ENCODE measurements around the gene CDKAL1.
A peak's percentile ranks its signal among the peaks of the same experiment; 100 is the strongest.

The CDKAL1 gene

GRCh38 chr6:20700375-20700774 lies 166.1 kb downstream of the CDKAL1 start:
- H3K36me3 ChIP-seq (ENCODE audit: insufficient read depth): no peaks in the 10 kb centered on the region
- no peaks in the 10 kb centered on the region for H3K79me2 ChIP-seq (ENCODE audit: insufficient read depth, low read depth)
- H3K27ac ChIP-seq: peak overlapping the region; percentile 23; the same call in 1 of the 2 replicates
- no peak overlapping the region for H3K9ac ChIP-seq
- TF ChIP-seq CTCF (conservative IDR thresholded peaks at IDR 0.05; ENCODE audit: low read depth, low read length): no peak
- H3K4me2 ChIP-seq: peak overlapping the region; percentile 33
- H2AFZ ChIP-seq (ENCODE audit: low read depth): no peak overlapping the region
- H4K20me1 ChIP-seq (ENCODE audit: insufficient read depth): no peaks in the 10 kb centered on the region
- no peak overlapping the region for H3K4me3 ChIP-seq (IDR thresholded peaks at IDR 0.05; ENCODE audit: insufficient read depth, low read depth, low read length)
- H3K4me1 ChIP-seq (ENCODE audit: low read depth, poor library complexity, severe bottlenecking): peaks cover 58% of the 10 kb centered on the region
- no peaks in the 10 kb centered on the region for H3K27me3 ChIP-seq (ENCODE audit: insufficient read depth, low read depth)

GRCh38 chr6:20702366-20702765 lies 168.1 kb downstream of the CDKAL1 start:
- Histone ChIP-seq H3K4me2 (no peak overlapping the region), H3K36me3 (ENCODE audit: insufficient read depth) (no peaks in the 10 kb centered on the region), H3K27me3 (ENCODE audit: insufficient read depth, low read depth) (no peaks in the 10 kb centered on the region), H2AFZ (ENCODE audit: low read depth) (no peak overlapping the region), H3K9ac (no peak overlapping the region), H4K20me1 (ENCODE audit: insufficient read depth) (no peaks in the 10 kb centered on the region), H3K4me1 (ENCODE audit: low read depth, poor library complexity, severe bottlenecking) (peaks cover 69% of the 10 kb centered on the region), H3K79me2 (ENCODE audit: insufficient read depth, low read depth) (no peaks in the 10 kb centered on the region), H3K27ac (no peak overlapping the region), H3K4me3 (IDR thresholded peaks at IDR 0.05; ENCODE audit: insufficient read depth, low read depth, low read length) (no peak overlapping the region)
- TF ChIP-seq CTCF (conservative IDR thresholded peaks at IDR 0.05; ENCODE audit: low read depth, low read length): no peak

- Histone ChIP-seq H4K20me1 (ENCODE audit: insufficient read depth) (no peaks in the 10 kb centered on the region), H3K79me2 (ENCODE audit: insufficient read depth, low read depth) (no peaks in the 10 kb centered on the region; the same call in 1 of the 2 replicates), H3K36me3 (ENCODE audit: insufficient read depth) (no peaks in the 10 kb centered on the region), H3K4me2 (no peak overlapping the region), H3K27ac (no peak overlapping the region), H3K4me1 (ENCODE audit: low read depth, poor library complexity, severe bottlenecking) (peaks cover 74% of the 10 kb centered on the region), H3K4me3 (IDR thresholded peaks at IDR 0.05; ENCODE audit: insufficient read depth, low read depth, low read length) (no peak overlapping the region), H3K27me3 (ENCODE audit: insufficient read depth, low read depth) (no peaks in the 10 kb centered on the region), H3K9ac (no peak overlapping the region), H2AFZ (ENCODE audit: low read depth) (no peak overlapping the region)
- TF ChIP-seq CTCF (conservative IDR thresholded peaks at IDR 0.05; ENCODE audit: low read depth, low read length): no peak
Observed at GRCh38 chr6:20703049-20703448, 168.8 kb downstream of the CDKAL1 start.

GRCh38 chr6:20704325-20705025 lies 170.2 kb downstream of the CDKAL1 start:
- no peak overlapping the region for H3K4me3 ChIP-seq (IDR thresholded peaks at IDR 0.05; ENCODE audit: insufficient read depth, low read depth, low read length)
- no peak for TF ChIP-seq CTCF (conservative IDR thresholded peaks at IDR 0.05; ENCODE audit: low read depth, low read length)
- no peak overlapping the region for H3K9ac ChIP-seq
- no peak overlapping the region for H3K4me2 ChIP-seq
- H2AFZ ChIP-seq (ENCODE audit: low read depth): no peak overlapping the region
- H3K27me3 ChIP-seq (ENCODE audit: insufficient read depth, low read depth): no peaks in the 10 kb centered on the region
- H3K79me2 ChIP-seq (ENCODE audit: insufficient read depth, low read depth): peaks cover 3% of the 10 kb centered on the region; the same call in 1 of the 2 replicates
- no peaks in the 10 kb centered on the region for H3K36me3 ChIP-seq (ENCODE audit: insufficient read depth)
- H3K27ac ChIP-seq: no peak overlapping the region
- H4K20me1 ChIP-seq (ENCODE audit: insufficient read depth): no peaks in the 10 kb centered on the region
- peaks cover 77% of the 10 kb centered on the region for H3K4me1 ChIP-seq (ENCODE audit: low read depth, poor library complexity, severe bottlenecking)
